ENCODE data around the gene PGAM4. TPM values are rescaled to one million over a fixed set of nuclear protein-coding genes. Genes with fewer than 3 reads are reported as not detected.
"Not testable (repeated sequence)": the region's sequence is repeated elsewhere in the genome, so short reads cannot be mapped to it uniquely, and the experiment has no call there.

PGAM4 gene
- total and polyA plus RNA-seq, 2 donors (not counting 1 experiment from before 2014, with no cell fraction given), result not detected

- H3K36me3 ChIP-seq (replicated peaks in 1 of 2; ENCODE audit: control extremely low read depth in 1 of 2, control insufficient read depth in 1 of 2, extremely low read depth in 1 of 2, insufficient read depth in 2 of 2, low read length in 1 of 2), result peaks cover 0 to 2% of the 10 kb centered on the region in 2 experiments
- CTCF ChIA-PET, result no interaction called here
- H4K20me1 ChIP-seq (ENCODE audit: control insufficient read depth, insufficient read depth, low read length, poor library complexity, severe bottlenecking), result no peaks in the 10 kb centered on the region
- Mint-ChIP-seq H3K4me3 (no peak overlapping the region), H3K27me3 (no peaks in the 10 kb centered on the region), H3K4me1 (peaks cover 12% of the 10 kb centered on the region), H3K27ac (no peak overlapping the region), H3K9me3 (ENCODE audit: insufficient read depth) (no peaks in the 10 kb centered on the region)
- no peaks in the 10 kb centered on the region for H3K9me3 ChIP-seq (ENCODE audit: control extremely low read depth in 1 of 3, control insufficient read depth in 2 of 3, insufficient read depth in 1 of 3, low read length in 2 of 3)
- H3K9ac ChIP-seq (ENCODE audit: low read length), result no peak overlapping the region
- H3K27ac ChIP-seq (ENCODE audit: low read length in 2 of 2), result no peak overlapping the region
- intact Hi-C loops (cut with micrococcal nuclease), result no loop called here
- no peak overlapping the region for H3K4me3 ChIP-seq (ENCODE audit: control extremely low read depth in 1 of 5, extremely low read depth in 1 of 5, insufficient read depth in 1 of 5, low read depth in 2 of 5, low read length in 4 of 5)
- TF ChIP-seq CTCF (IDR thresholded peaks at IDR 0.05), result no peak
- no peak for TF ChIP-seq EZH2 (IDR thresholded peaks at IDR 0.05; ENCODE audit: borderline replicate concordance, insufficient read depth, low read depth, low read length, poor library complexity, severe bottlenecking)
- H3K79me2 ChIP-seq (ENCODE audit: control insufficient read depth, insufficient read depth, low read length), result peaks cover 26% of the 10 kb centered on the region
- POLR2A ChIA-PET, result no interaction called here
- no peak for ATAC-seq (ENCODE audit: low read depth)
- no peaks in the 10 kb centered on the region for H3K27me3 ChIP-seq (replicated peaks in 1 of 4; ENCODE audit: control extremely low read depth in 1 of 4, control insufficient read depth in 3 of 4, insufficient read depth in 4 of 4, low read length in 3 of 4)
- no peak overlapping the region for H2AFZ ChIP-seq (ENCODE audit: insufficient read depth, low read depth, low read length, poor library complexity, severe bottlenecking)
- H3K4me2 ChIP-seq (replicated peaks; ENCODE audit: low read depth, low read length, poor library complexity, severe bottlenecking), result no peak overlapping the region
- peaks cover 0 to 3% of the 10 kb centered on the region in 2 donors for H3K4me1 ChIP-seq (ENCODE audit: control insufficient read depth in 2 of 2, insufficient read depth in 2 of 2, low read length in 2 of 2)
- no CpG with 5 or more reads among the region's 8 CpGs for WGBS (ENCODE audit: insufficient coverage)
- no peak for DNase-seq
Observed at GRCh38 chrX:77924320-77924859, 45.0 kb downstream of the PGAM4 start.

- no peaks in the 10 kb centered on the region for H3K9me3 ChIP-seq (ENCODE audit: control extremely low read depth in 1 of 3, control insufficient read depth in 2 of 3, insufficient read depth in 1 of 3, low read length in 2 of 3)
- H3K27ac Mint-ChIP-seq, result no peak overlapping the region
- no peak overlapping the region for H3K27ac ChIP-seq (ENCODE audit: low read length in 2 of 2)
- H3K36me3 ChIP-seq (replicated peaks in 1 of 2; ENCODE audit: control extremely low read depth in 1 of 2, control insufficient read depth in 1 of 2, extremely low read depth in 1 of 2, insufficient read depth in 2 of 2, low read length in 1 of 2), result no peaks in the 10 kb centered on the region
- no peak overlapping the region for H3K4me2 ChIP-seq (replicated peaks; ENCODE audit: low read depth, low read length, poor library complexity, severe bottlenecking)
- no peak overlapping the region for H3K4me3 Mint-ChIP-seq
- ChIA-PET POLR2A (no interaction called here), CTCF (no interaction called here)
- no peak for DNase-seq
- TF ChIP-seq CTCF (IDR thresholded peaks at IDR 0.05) (no peak), EZH2 (IDR thresholded peaks at IDR 0.05; ENCODE audit: borderline replicate concordance, insufficient read depth, low read depth, low read length, poor library complexity, severe bottlenecking) (no peak)
- H3K9me3 Mint-ChIP-seq (ENCODE audit: insufficient read depth), result no peaks in the 10 kb centered on the region
- peaks cover 0 to 3% of the 10 kb centered on the region in 2 donors for H3K4me1 ChIP-seq (ENCODE audit: control insufficient read depth in 2 of 2, insufficient read depth in 2 of 2, low read length in 2 of 2)
- H3K79me2 ChIP-seq (ENCODE audit: control insufficient read depth, insufficient read depth, low read length), result peaks cover 36% of the 10 kb centered on the region
- no peak overlapping the region for H3K9ac ChIP-seq (ENCODE audit: low read length)
- no peak overlapping the region for H2AFZ ChIP-seq (ENCODE audit: insufficient read depth, low read depth, low read length, poor library complexity, severe bottlenecking)
- H3K27me3 ChIP-seq (replicated peaks in 1 of 4; ENCODE audit: control extremely low read depth in 1 of 4, control insufficient read depth in 3 of 4, insufficient read depth in 4 of 4, low read length in 3 of 4), result no peaks in the 10 kb centered on the region
- no peak overlapping the region for H3K4me3 ChIP-seq (ENCODE audit: control extremely low read depth in 1 of 5, extremely low read depth in 1 of 5, insufficient read depth in 1 of 5, low read depth in 2 of 5, low read length in 4 of 5)
- no peak for ATAC-seq (ENCODE audit: low read depth)
- no peaks in the 10 kb centered on the region for H3K27me3 Mint-ChIP-seq
- peaks cover 23% of the 10 kb centered on the region for H3K4me1 Mint-ChIP-seq
- intact Hi-C loops (cut with micrococcal nuclease), result no loop called here
- no peaks in the 10 kb centered on the region for H4K20me1 ChIP-seq (ENCODE audit: control insufficient read depth, insufficient read depth, low read length, poor library complexity, severe bottlenecking)
Observed at GRCh38 chrX:77922787-77923186, 46.7 kb downstream of the PGAM4 start.

GRCh38 chrX:77919370-77919769 is 50.1 kb downstream of the PGAM4 start:
- 60% methylated on average over 1 of the region's 6 CpGs for WGBS (ENCODE audit: insufficient coverage)
- DNase-seq; H3K27ac ChIP-seq (ENCODE audit: low read length in 2 of 2); H3K9me3 Mint-ChIP-seq (ENCODE audit: insufficient read depth); H3K27me3 ChIP-seq (replicated peaks in 1 of 4; ENCODE audit: control extremely low read depth in 1 of 4, control insufficient read depth in 3 of 4, insufficient read depth in 4 of 4, low read length in 3 of 4); H3K4me3 Mint-ChIP-seq; H3K27me3 Mint-ChIP-seq; H3K27ac Mint-ChIP-seq; CTCF ChIA-PET; H3K36me3 ChIP-seq (replicated peaks in 1 of 2; ENCODE audit: control extremely low read depth in 1 of 2, control insufficient read depth in 1 of 2, extremely low read depth in 1 of 2, insufficient read depth in 2 of 2, low read length in 1 of 2); H3K4me3 ChIP-seq (ENCODE audit: control extremely low read depth in 1 of 5, extremely low read depth in 1 of 5, insufficient read depth in 1 of 5, low read depth in 2 of 5, low read length in 4 of 5); H3K9ac ChIP-seq (ENCODE audit: low read length); H3K4me1 ChIP-seq (ENCODE audit: control insufficient read depth in 2 of 2, insufficient read depth in 2 of 2, low read length in 2 of 2); ATAC-seq (ENCODE audit: low read depth); H3K4me2 ChIP-seq (replicated peaks; ENCODE audit: low read depth, low read length, poor library complexity, severe bottlenecking); H4K20me1 ChIP-seq (ENCODE audit: control insufficient read depth, insufficient read depth, low read length, poor library complexity, severe bottlenecking); H3K9me3 ChIP-seq (ENCODE audit: control extremely low read depth in 1 of 3, control insufficient read depth in 2 of 3, insufficient read depth in 1 of 3, low read length in 2 of 3); H2AFZ ChIP-seq (ENCODE audit: insufficient read depth, low read depth, low read length, poor library complexity, severe bottlenecking); POLR2A ChIA-PET: not testable (repeated sequence)
- peaks cover 52% of the 10 kb centered on the region for H3K79me2 ChIP-seq (ENCODE audit: control insufficient read depth, insufficient read depth, low read length)
- intact Hi-C loops (cut with micrococcal nuclease), result loop anchor here (10.0 kb wide), 2 partner anchors 215 to 1025 kb away; partner anchors contain the start of genes P2RY10 and TAF9B
- H3K4me1 Mint-ChIP-seq, result peaks cover 32% of the 10 kb centered on the region

All from B cell (primary cell).